Measurements from ENCODE around the gene CAMSAP1. TPM values are rescaled to one million over a fixed set of nuclear protein-coding genes. Genes with fewer than 3 reads are reported as not detected.
"Not testable (repeated sequence)": the region's sequence is repeated elsewhere in the genome, so short reads cannot be mapped to it uniquely, and the experiment has no call there.

The CAMSAP1 gene
- total RNA-seq, 2 experiments from 2014 or later = 30.4 to 33.0 TPM

- Histone ChIP-seq H3K9me3 (ENCODE audit: low read length) (no peaks in the 10 kb centered on the region), H3K4me3 (ENCODE audit: low read depth, low read length, poor library complexity, severe bottlenecking) (no peak overlapping the region), H3K4me2 (ENCODE audit: low read length) (no peak overlapping the region), H3K9me2 (ENCODE audit: insufficient read depth, low read length) (no peaks in the 10 kb centered on the region), H4K20me1 (ENCODE audit: insufficient read depth, low read length) (0 out of 2 replicates have a peak, but pooled peaks cover 2% of the 10 kb centered on the region), H2AFZ (ENCODE audit: low read length) (no peak overlapping the region), H3K27ac (ENCODE audit: low read depth, low read length, poor library complexity, severe bottlenecking) (no peak overlapping the region), H3K4me1 (ENCODE audit: insufficient read depth, low read length, poor library complexity, severe bottlenecking) (no peaks in the 10 kb centered on the region), H3K79me2 (ENCODE audit: insufficient read depth, low read depth, low read length) (peaks cover 6% of the 10 kb centered on the region), H3K36me3 (ENCODE audit: insufficient read depth, low read length) (peaks cover 47% of the 10 kb centered on the region)
- TF ChIP-seq CTCF (conservative IDR thresholded peaks at IDR 0.05; ENCODE audit: low read length) = no peak
- DNase-seq (ENCODE audit: low spot score) = no peak
- BruUV-seq (replicated peaks) = no TSS peak
- intact Hi-C loops (cut with micrococcal nuclease; ENCODE audit: unreplicated experiment) = no loop called here
- POLR2A ChIA-PET = interaction anchor here (0.5 kb wide), 1 partner anchor 493 kb away, joined by 4 read pairs; no protein-coding TSS in a partner anchor
- CTCF ChIA-PET (ENCODE audit: unreplicated experiment) = no interaction called here
Observed at GRCh38 chr9:135951889-135952663, 44.7 kb upstream of the CAMSAP1 start.

GRCh38 chr9:135951310-135951709 lies 44.0 kb upstream of the CAMSAP1 start:
- H3K9me3 ChIP-seq (ENCODE audit: low read length); H2AFZ ChIP-seq (ENCODE audit: low read length); DNase-seq (ENCODE audit: low spot score); H3K4me2 ChIP-seq (ENCODE audit: low read length); H3K27ac ChIP-seq (ENCODE audit: low read depth, low read length, poor library complexity, severe bottlenecking); H3K79me2 ChIP-seq (ENCODE audit: insufficient read depth, low read depth, low read length); H4K20me1 ChIP-seq (ENCODE audit: insufficient read depth, low read length); BruUV-seq (replicated peaks); H3K4me1 ChIP-seq (ENCODE audit: insufficient read depth, low read length, poor library complexity, severe bottlenecking); POLR2A ChIA-PET; CTCF ChIA-PET (ENCODE audit: unreplicated experiment); intact Hi-C loops (cut with micrococcal nuclease; ENCODE audit: unreplicated experiment); H3K4me3 ChIP-seq (ENCODE audit: low read depth, low read length, poor library complexity, severe bottlenecking); H3K9me2 ChIP-seq (ENCODE audit: insufficient read depth, low read length): not testable (repeated sequence)
- peaks cover 55% of the 10 kb centered on the region for H3K36me3 ChIP-seq (ENCODE audit: insufficient read depth, low read length)

- BruUV-seq (replicated peaks); POLR2A ChIA-PET; H3K9me3 ChIP-seq (ENCODE audit: low read length); DNase-seq (ENCODE audit: low spot score); intact Hi-C loops (cut with micrococcal nuclease; ENCODE audit: unreplicated experiment); CTCF ChIA-PET (ENCODE audit: unreplicated experiment); H3K4me1 ChIP-seq (ENCODE audit: insufficient read depth, low read length, poor library complexity, severe bottlenecking); H3K27ac ChIP-seq (ENCODE audit: low read depth, low read length, poor library complexity, severe bottlenecking); H3K4me3 ChIP-seq (ENCODE audit: low read depth, low read length, poor library complexity, severe bottlenecking); H3K9me2 ChIP-seq (ENCODE audit: insufficient read depth, low read length); H3K4me2 ChIP-seq (ENCODE audit: low read length); H4K20me1 ChIP-seq (ENCODE audit: insufficient read depth, low read length); H3K79me2 ChIP-seq (ENCODE audit: insufficient read depth, low read depth, low read length); H2AFZ ChIP-seq (ENCODE audit: low read length): not testable (repeated sequence)
- H3K36me3 ChIP-seq (ENCODE audit: insufficient read depth, low read length) = peaks cover 59% of the 10 kb centered on the region
Observed at GRCh38 chr9:135950841-135951240, 43.5 kb upstream of the CAMSAP1 start.

- H3K79me2 ChIP-seq (ENCODE audit: insufficient read depth, low read depth, low read length) = no peaks in the 10 kb centered on the region
- H3K36me3 ChIP-seq (ENCODE audit: insufficient read depth, low read length) = peaks cover 64% of the 10 kb centered on the region
- no peak overlapping the region for H3K27ac ChIP-seq (ENCODE audit: low read depth, low read length, poor library complexity, severe bottlenecking)
- POLR2A ChIA-PET = no interaction called here
- H3K4me2 ChIP-seq (ENCODE audit: low read length) = no peak overlapping the region
- BruUV-seq (replicated peaks) = no TSS peak
- intact Hi-C loops (cut with micrococcal nuclease; ENCODE audit: unreplicated experiment) = no loop called here
- TF ChIP-seq EZH2phosphoT487 (IDR thresholded peaks at IDR 0.05; ENCODE audit: borderline replicate concordance, low read depth, low read length) = no peak
- TF ChIP-seq CTCF (conservative IDR thresholded peaks at IDR 0.05; ENCODE audit: low read length) = no peak
- no peak overlapping the region for H3K4me3 ChIP-seq (ENCODE audit: low read depth, low read length, poor library complexity, severe bottlenecking)
- no peaks in the 10 kb centered on the region for H4K20me1 ChIP-seq (ENCODE audit: insufficient read depth, low read length)
- H2AFZ ChIP-seq (ENCODE audit: low read length) = no peak overlapping the region
- no peaks in the 10 kb centered on the region for H3K9me2 ChIP-seq (ENCODE audit: insufficient read depth, low read length)
- H3K9me3 ChIP-seq (ENCODE audit: low read length) = no peaks in the 10 kb centered on the region
- no peaks in the 10 kb centered on the region for H3K4me1 ChIP-seq (ENCODE audit: insufficient read depth, low read length, poor library complexity, severe bottlenecking)
- CTCF ChIA-PET (ENCODE audit: unreplicated experiment) = no interaction called here
- DNase-seq (ENCODE audit: low spot score) = no peak
Observed at GRCh38 chr9:135950135-135950682, 42.9 kb upstream of the CAMSAP1 start.

Measured in OCI-LY7 (cell line).